GM21723 (cell line): ENCODE measurements around the gene SAMD5.

ENCODE experiments used
- ATAC-seq: cut with Tn5 transposase; IDR thresholded peaks from one replicate; pipeline ENCODE4 v1.9.1; 2021; ENCODE audit warnings: mild to moderate bottlenecking, moderate library complexity; ENCODE audit not compliant: unreplicated experiment

The SAMD5 gene

GRCh38 chr6:147508042-147508865 lies at the start of gene SAMD5:
SAMD5 (plus strand) TSS chr6:147508690; CDS start chr6:147508929, 239 bp downstream.
- ATAC-seq: no peak

GRCh38 chr6:147459780-147460179 lies 48.7 kb upstream of the SAMD5 start:
- no peak for ATAC-seq

- ATAC-seq: no peak
Observed at GRCh38 chr6:147463651-147464050, 44.8 kb upstream of the SAMD5 start.

GRCh38 chr6:147467428-147467827 lies 41.1 kb upstream of the SAMD5 start:
- no peak for ATAC-seq

- ATAC-seq: no peak
Observed at GRCh38 chr6:147467886-147468285, 40.6 kb upstream of the SAMD5 start.

- ATAC-seq: no peak
Observed at GRCh38 chr6:147468634-147469033, 39.9 kb upstream of the SAMD5 start.

GRCh38 chr6:147479857-147480256 lies 28.6 kb upstream of the SAMD5 start:
- ATAC-seq: no peak

GRCh38 chr6:147486683-147487082 lies 21.8 kb upstream of the SAMD5 start:
- peak; percentile 73 for ATAC-seq

GRCh38 chr6:147497472-147497871 lies 11.0 kb upstream of the SAMD5 start:
- ATAC-seq: no peak

GRCh38 chr6:147503587-147503986 lies 4.9 kb upstream of the SAMD5 start:
- no peak for ATAC-seq

GRCh38 chr6:147504848-147505247 lies 3.6 kb upstream of the SAMD5 start:
- no peak for ATAC-seq

GRCh38 chr6:147506704-147507114 lies 1.8 kb upstream of the SAMD5 start:
- ATAC-seq: peak; percentile 58

- no peak for ATAC-seq
Observed at GRCh38 chr6:147507162-147508041, 1.1 kb upstream of the SAMD5 start.

GRCh38 chr6:147508866-147509608 lies 547 bp downstream of the SAMD5 start:
- no peak for ATAC-seq

- ATAC-seq: no peak
Observed at GRCh38 chr6:147509891-147510290, 1.4 kb downstream of the SAMD5 start.

GRCh38 chr6:147510929-147511590 lies 2.6 kb downstream of the SAMD5 start:
- ATAC-seq: no peak

- no peak for ATAC-seq
Observed at GRCh38 chr6:147514831-147515230, 6.3 kb downstream of the SAMD5 start.

- no peak for ATAC-seq
Observed at GRCh38 chr6:147515327-147515726, 6.8 kb downstream of the SAMD5 start.

- ATAC-seq: no peak
Observed at GRCh38 chr6:147522597-147522996, 14.1 kb downstream of the SAMD5 start.

- no peak for ATAC-seq
Observed at GRCh38 chr6:147525519-147526209, 17.2 kb downstream of the SAMD5 start.
